ENCODE measurements around the gene ERF.
A peak's percentile ranks its signal among the peaks of the same experiment; 100 is the strongest.

The ERF gene

DNA sequence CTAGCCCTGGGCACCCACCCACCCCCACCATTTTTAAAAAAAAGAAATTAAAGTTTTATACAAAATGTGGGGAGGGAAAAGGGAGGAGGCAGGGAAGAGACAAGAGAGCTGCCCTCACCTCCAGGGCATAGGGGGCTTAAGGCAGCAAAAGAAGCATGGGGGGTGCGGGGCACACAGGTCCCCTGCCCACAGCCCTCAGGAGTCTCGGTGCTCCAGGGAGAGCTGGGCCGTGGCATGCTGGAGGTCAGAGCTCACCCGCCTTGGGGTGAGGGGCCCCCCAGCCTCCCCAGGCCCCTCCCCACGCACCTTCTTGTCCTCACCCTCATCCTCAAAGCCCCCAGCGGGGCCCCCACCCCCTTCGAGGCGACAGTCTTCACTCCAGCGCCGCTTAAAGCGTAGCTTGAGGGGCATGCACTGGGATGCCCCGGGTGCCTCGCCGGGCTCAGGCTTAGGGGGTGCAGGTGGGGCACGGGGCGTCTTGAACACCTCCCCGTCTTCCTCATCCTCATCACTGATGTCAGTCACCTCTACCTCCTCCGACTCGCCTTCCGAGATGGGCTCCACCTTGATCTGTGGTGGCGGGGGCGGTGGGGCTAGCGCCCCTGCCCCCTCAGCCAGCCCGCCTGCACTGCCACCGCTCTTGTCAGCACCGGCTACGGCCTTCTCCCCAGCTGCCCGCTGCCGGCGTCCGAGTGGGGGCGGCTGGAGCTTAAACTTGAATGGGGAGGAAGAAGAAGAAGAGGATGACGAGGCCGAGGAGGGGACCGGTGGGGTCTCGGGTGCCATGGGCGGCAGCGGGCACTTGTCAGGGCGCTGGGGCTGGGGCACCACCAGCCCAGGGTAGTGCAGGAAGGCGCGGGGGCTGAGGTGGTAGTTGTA, 6.4 kb downstream of the ERF start:
- POLR2A ChIA-PET, result interaction anchor here (1.1 kb wide), 1 partner anchor 31 kb away, joined by 4 read pairs; no protein-coding TSS in a partner anchor
- TF ChIP-seq, protein P1, sequence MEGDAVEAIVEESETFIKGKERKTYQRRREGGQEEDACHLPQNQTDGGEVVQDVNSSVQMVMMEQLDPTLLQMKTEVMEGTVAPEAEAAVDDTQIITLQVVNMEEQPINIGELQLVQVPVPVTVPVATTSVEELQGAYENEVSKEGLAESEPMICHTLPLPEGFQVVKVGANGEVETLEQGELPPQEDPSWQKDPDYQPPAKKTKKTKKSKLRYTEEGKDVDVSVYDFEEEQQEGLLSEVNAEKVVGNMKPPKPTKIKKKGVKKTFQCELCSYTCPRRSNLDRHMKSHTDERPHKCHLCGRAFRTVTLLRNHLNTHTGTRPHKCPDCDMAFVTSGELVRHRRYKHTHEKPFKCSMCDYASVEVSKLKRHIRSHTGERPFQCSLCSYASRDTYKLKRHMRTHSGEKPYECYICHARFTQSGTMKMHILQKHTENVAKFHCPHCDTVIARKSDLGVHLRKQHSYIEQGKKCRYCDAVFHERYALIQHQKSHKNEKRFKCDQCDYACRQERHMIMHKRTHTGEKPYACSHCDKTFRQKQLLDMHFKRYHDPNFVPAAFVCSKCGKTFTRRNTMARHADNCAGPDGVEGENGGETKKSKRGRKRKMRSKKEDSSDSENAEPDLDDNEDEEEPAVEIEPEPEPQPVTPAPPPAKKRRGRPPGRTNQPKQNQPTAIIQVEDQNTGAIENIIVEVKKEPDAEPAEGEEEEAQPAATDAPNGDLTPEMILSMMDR (IDR thresholded peaks at IDR 0.05; ENCODE audit: insufficient read depth, low read length, missing control alignments), result no peak
- CTCF ChIA-PET, result interaction anchor here (3.3 to 14.9 kb wide), 5 partner anchors 31 to 152 kb away, joined by 21 to 258 read pairs (median 146); no protein-coding TSS in a partner anchor

DNA sequence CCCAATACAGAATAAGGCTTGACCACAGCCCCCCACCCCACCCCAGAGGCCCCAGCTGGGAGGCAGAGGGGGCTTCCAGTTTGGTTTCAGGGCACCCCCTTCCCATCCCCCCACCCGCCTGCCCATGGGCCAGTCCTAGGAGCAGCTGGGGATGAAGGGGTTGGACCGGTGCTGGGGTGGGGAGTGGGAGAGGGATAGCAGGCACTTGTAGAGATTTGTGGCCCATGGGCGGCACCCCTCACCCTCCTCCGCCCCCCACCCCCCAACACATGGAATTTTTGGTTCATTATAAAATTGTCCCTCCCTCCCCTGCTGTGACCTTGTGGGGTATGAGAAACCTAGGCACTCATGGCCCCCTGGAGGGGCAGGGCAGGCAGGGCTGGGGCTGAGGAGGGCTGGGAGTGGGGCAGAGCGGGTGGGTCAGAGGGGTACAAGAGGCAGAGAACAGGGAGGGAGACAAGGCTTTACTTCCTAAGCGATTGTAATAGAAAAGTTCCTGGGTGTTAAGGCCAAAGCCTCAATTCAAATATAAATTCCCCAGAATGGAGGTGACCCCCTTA, 7.2 kb downstream of the ERF start:
- POLR2A ChIA-PET, result interaction anchor here (1.1 to 2.0 kb wide), 2 partner anchors 32 to 48 kb away, joined by 4 to 5 read pairs; no protein-coding TSS in a partner anchor
- TF ChIP-seq, protein P1 (IDR thresholded peaks at IDR 0.05; ENCODE audit: insufficient read depth, low read length, missing control alignments), result no peak
- H3K4me3 ChIP-seq (ENCODE audit: low read depth, low read length), result no peak overlapping the region
- no peak for DNase-seq (ENCODE audit: low read depth, low spot score)
- CTCF ChIA-PET, result interaction anchor here (0.7 to 14.9 kb wide), 15 partner anchors 10 to 191 kb away, joined by 3 to 258 read pairs (median 17); no protein-coding TSS in a partner anchor

More for the DNA sequence above, 6.4 kb downstream of the ERF start:
- DNase-seq (ENCODE audit: low read depth, low spot score), result no peak
- no peak overlapping the region for H3K4me3 ChIP-seq (ENCODE audit: low read depth, low read length)

DNA sequence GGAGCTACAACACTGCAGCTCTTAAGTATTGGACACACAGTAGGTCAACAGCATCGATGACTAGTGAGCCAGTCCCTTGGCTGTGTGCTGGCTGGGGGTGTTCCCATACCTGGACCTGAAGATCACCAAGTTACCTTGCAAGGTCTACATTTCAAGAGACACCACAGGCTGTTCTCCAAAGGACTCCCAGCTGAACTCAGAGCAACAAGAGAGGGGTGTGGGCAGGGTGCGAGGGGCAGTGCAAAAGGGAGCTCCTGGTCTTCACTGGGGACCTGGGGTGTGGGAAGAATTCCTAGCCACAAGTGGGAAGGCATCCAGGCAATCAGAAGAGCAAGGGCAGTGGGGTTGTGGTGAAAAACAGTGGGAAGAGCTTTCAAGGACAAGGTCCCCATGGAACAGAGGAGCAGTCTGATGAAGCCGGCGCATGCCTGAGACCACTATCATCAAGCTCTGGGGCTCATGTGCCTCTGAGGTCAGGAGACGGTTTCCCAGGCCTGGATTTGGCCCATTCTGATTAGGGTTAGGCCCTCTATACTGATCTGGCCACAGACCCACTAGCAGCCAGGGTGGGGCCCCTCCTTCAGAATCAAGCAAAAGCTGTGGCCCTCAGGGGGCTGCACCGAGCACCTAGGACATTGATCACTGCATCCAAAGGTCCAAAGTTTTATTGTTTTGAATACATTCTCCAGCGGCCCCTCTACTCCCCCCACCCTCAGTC, 7.8 kb downstream of the ERF start:
- ChIA-PET CTCF (interaction anchor here (0.7 to 14.9 kb wide), 28 partner anchors 9 to 194 kb away, joined by 3 to 258 read pairs (median 8); partner anchors contain the start of gene ERF), POLR2A (interaction anchor here (1.1 to 2.3 kb wide), 5 partner anchors 21 to 49 kb away, joined by 3 to 11 read pairs (median 5); no protein-coding TSS in a partner anchor)
- H3K4me3 ChIP-seq (ENCODE audit: low read depth, low read length), result no peak overlapping the region

DNA sequence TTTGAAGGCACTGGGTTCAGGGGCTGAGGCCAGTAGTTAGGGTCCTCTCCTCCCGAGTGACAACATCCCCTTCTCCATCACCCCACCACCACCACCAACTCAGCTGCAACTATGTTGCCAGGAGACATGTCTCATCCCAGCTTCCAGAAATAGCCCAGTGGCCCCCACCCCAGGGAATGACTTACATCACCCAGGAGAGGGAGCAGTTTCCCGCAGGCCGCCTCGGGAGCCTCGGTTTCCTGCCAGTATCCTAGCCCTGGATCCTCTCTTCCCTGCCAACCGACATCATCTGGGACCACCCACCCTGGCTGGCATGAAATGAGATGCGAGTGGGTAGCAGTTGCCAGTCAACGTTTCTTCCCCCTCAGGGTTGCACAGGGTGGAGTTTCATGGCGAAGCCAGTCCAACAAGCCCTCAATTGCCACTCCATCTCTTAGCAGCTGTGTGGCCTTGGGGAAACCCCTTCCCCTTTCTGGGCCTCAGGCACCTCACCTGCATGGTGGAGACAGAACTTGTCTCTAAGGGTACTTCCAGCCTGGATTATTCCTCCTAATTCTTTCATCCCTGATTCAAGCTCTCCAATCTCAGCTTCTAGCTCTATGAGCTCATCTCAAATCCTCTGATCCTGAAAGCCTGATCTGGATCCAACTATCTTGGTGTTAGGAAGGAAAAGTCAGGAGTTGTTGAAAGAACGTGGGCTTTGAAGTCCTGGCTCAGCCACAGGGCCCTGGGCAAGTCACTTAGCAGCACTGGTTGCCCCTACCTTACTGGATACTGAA, 8.6 kb downstream of the ERF start:
- DNase-seq (ENCODE audit: low read depth, low spot score), result no peak

More for the DNA sequence above, 7.8 kb downstream of the ERF start:
- DNase-seq (ENCODE audit: low read depth, low spot score), result no peak
- TF ChIP-seq, protein P1 (IDR thresholded peaks at IDR 0.05; ENCODE audit: insufficient read depth, low read length, missing control alignments), result no peak

DNA sequence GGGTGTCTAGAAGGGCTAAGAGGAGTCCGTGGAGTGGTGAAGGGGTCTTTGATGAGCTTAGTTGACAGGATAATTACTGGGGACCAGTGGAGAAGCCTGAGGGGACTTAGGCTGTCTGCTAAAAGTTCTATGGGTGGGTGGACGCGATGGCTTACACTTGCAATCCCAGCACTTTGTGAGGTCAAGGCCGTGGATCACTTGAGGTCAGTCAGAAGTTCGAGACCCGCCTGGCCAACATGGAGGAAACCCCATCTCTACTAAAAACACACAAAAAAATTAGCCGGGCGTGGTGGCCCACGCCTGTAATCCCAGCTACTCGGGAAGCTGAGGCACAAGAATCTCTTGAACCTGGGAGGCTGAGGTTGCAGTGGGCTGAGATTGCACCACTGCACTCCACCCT, 9.7 kb downstream of the ERF start:
- no peak overlapping the region for H3K4me3 ChIP-seq (ENCODE audit: low read depth, low read length)
- POLR2A ChIA-PET, result interaction anchor here (1.1 to 2.3 kb wide), 6 partner anchors 10 to 58 kb away, joined by 3 to 11 read pairs (median 4); partner anchors contain the start of genes PAFAH1B3 and PRR19
- TF ChIP-seq, protein P1 (IDR thresholded peaks at IDR 0.05; ENCODE audit: insufficient read depth, low read length, missing control alignments), result no peak
- DNase-seq (ENCODE audit: low read depth, low spot score), result no peak
- CTCF ChIA-PET, result interaction anchor here (0.7 to 14.9 kb wide), 30 partner anchors 9 to 193 kb away, joined by 3 to 258 read pairs (median 8); partner anchors contain the start of genes ERF and ZNF526

More for the DNA sequence above, 8.6 kb downstream of the ERF start:
- no peak overlapping the region for H3K4me3 ChIP-seq (ENCODE audit: low read depth, low read length)
- POLR2A ChIA-PET, result interaction anchor here (1.1 to 2.3 kb wide), 5 partner anchors 20 to 56 kb away, joined by 3 to 11 read pairs (median 5); partner anchors contain the start of genes PAFAH1B3 and PRR19
- TF ChIP-seq, protein P1 (IDR thresholded peaks at IDR 0.05; ENCODE audit: insufficient read depth, low read length, missing control alignments), result peak; percentile 84
- CTCF ChIA-PET, result interaction anchor here (0.7 to 14.9 kb wide), 33 partner anchors 9 to 194 kb away, joined by 3 to 258 read pairs (median 6); partner anchors contain the start of genes ERF and ZNF526
